ENCODE data around the gene SLC1A2. TPM values are rescaled to one million over a fixed set of nuclear protein-coding genes. Genes with fewer than 3 reads are reported as not detected.

SLC1A2 gene
- total RNA-seq, 5 donors from 2014 or later (not counting 1 experiment from before 2014, with no cell fraction given), result 0.07 to 0.19 (median 0.12) TPM

DNA sequence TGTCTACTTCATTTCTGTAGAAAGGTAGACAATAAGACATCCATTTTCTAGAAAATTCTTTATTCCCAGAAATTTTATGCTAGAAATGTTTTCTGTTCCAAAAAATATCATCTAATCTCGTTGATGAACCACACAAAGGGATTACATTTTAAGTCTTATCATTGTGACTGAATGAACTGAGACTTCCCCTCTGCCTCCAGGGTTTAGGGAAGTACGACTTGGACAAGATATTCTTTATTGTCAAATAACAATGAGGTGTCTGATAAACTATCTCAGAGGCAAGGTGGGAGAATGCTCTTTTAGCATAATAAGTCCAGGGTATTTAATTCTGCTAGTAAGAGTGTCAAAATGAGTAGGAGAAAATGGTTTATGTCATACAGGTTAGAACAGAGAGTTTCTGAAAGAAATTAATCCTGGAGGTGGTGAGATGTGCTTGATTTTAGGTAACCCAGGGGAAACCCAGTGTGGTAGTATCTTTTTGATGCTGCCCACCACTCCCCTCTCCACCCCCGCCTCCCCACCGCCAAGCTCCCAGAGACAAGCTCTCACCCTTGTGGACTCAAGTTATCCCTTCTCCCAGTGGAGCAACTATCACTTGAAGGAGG is 179.8 kb downstream of the SLC1A2 start:
- Mint-ChIP-seq H3K27ac (peak overlapping the region in 1 of 2 donors; percentile 24), H3K4me3 (no peak overlapping the region), H3K36me3 (peaks cover under 1% of the 10 kb centered on the region), H3K4me1 (peaks cover 64 to 86% (median 75%) of the 10 kb centered on the region in 3 donors), H3K27me3 (no peaks in the 10 kb centered on the region), H3K9me3 (peaks cover 4 to 10% (median 6%) of the 10 kb centered on the region in 3 donors)
- POLR2A ChIA-PET, result interaction anchor here (0.7 to 1.2 kb wide), 3 partner anchors 48 to 198 kb away, joined by 3 read pairs; no protein-coding TSS in a partner anchor
- Histone ChIP-seq H3K27ac (ENCODE audit: low read length) (no peak overlapping the region), H3K27me3 (replicated peaks in 1 of 2; ENCODE audit: control insufficient read depth in 2 of 2, extremely low read depth in 1 of 2, insufficient read depth in 2 of 2, low read length in 1 of 2) (no peaks in the 10 kb centered on the region), H3K36me3 (ENCODE audit: control insufficient read depth in 2 of 2, extremely low read depth in 1 of 2, insufficient read depth in 1 of 2, low read length in 1 of 2) (no peaks in the 10 kb centered on the region), H3K4me3 (ENCODE audit: control insufficient read depth in 1 of 2, extremely low read depth in 1 of 2, low read length in 1 of 2) (no peak overlapping the region), H3K9me3 (no peaks in the 10 kb centered on the region), H3K4me1 (ENCODE audit: control insufficient read depth in 1 of 2, extremely low read depth in 1 of 2, insufficient read depth in 2 of 2, low read length in 2 of 2) (peaks cover 22 to 37% of the 10 kb centered on the region in 2 experiments)
- DNase-seq, result no peak
- 67% methylated on average over 1 of the region's 4 CpGs for WGBS (ENCODE audit: insufficient coverage)
- no peak for ATAC-seq (replicated peaks in 1 of 4)
- CTCF ChIA-PET, result interaction anchor here (0.7 to 1.5 kb wide), 7 partner anchors 8 to 314 kb away, joined by 3 to 6 read pairs (median 3); no protein-coding TSS in a partner anchor

DNA sequence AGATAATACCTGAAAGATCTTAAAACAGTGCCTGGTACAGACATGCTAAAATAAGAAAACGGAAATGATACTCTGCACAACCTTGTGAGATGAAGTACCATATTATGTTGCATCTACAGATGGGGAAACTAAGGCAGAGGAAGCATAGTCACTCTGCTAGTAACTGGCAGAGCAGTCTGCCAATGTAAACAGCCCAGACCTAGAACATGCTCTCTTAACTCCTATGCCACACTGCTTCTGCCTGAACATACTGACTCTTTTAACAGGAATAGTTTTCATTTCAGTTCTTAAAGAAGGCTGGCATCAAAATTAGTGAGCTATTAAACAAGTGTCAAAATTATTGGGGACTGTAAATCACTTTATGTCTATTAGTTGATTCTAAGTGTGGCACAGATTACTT is 180.5 kb downstream of the SLC1A2 start:
- H3K36me3 Mint-ChIP-seq, result peaks cover 7% of the 10 kb centered on the region
- H3K27me3 ChIP-seq (replicated peaks in 1 of 2; ENCODE audit: control insufficient read depth in 2 of 2, extremely low read depth in 1 of 2, insufficient read depth in 2 of 2, low read length in 1 of 2), result no peaks in the 10 kb centered on the region
- 85% methylated on average over 1 of the region's 1 CpG for WGBS (ENCODE audit: insufficient coverage)
- H3K4me3 ChIP-seq (ENCODE audit: control insufficient read depth in 1 of 2, extremely low read depth in 1 of 2, low read length in 1 of 2), result no peak overlapping the region
- no peak for DNase-seq
- POLR2A ChIA-PET, result interaction anchor here (0.6 to 1.2 kb wide), 4 partner anchors 47 to 1167 kb away, joined by 3 to 4 read pairs (median 3); no protein-coding TSS in a partner anchor
- H3K27ac ChIP-seq (ENCODE audit: low read length), result no peak overlapping the region
- H3K4me3 Mint-ChIP-seq, result no peak overlapping the region
- peaks cover 71 to 86% (median 76%) of the 10 kb centered on the region in 3 donors for H3K4me1 Mint-ChIP-seq
- H3K9me3 ChIP-seq, result no peaks in the 10 kb centered on the region
- H3K27me3 Mint-ChIP-seq, result no peaks in the 10 kb centered on the region
- H3K36me3 ChIP-seq (ENCODE audit: control insufficient read depth in 2 of 2, extremely low read depth in 1 of 2, insufficient read depth in 1 of 2, low read length in 1 of 2), result no peaks in the 10 kb centered on the region
- H3K9me3 Mint-ChIP-seq, result peaks cover 6 to 13% (median 13%) of the 10 kb centered on the region in 3 donors
- H3K27ac Mint-ChIP-seq, result peak overlapping the region in 1 of 2 donors; percentile 10
- CTCF ChIA-PET, result interaction anchor here in 1 of 2 donors (0.8 to 1.5 kb wide), 5 partner anchors 8 to 313 kb away, joined by 3 to 6 read pairs (median 3); no protein-coding TSS in a partner anchor
- H3K4me1 ChIP-seq (ENCODE audit: control insufficient read depth in 1 of 2, extremely low read depth in 1 of 2, insufficient read depth in 2 of 2, low read length in 2 of 2), result peaks cover 22 to 37% of the 10 kb centered on the region in 2 experiments
- no peak for ATAC-seq (replicated peaks in 1 of 4)

DNA sequence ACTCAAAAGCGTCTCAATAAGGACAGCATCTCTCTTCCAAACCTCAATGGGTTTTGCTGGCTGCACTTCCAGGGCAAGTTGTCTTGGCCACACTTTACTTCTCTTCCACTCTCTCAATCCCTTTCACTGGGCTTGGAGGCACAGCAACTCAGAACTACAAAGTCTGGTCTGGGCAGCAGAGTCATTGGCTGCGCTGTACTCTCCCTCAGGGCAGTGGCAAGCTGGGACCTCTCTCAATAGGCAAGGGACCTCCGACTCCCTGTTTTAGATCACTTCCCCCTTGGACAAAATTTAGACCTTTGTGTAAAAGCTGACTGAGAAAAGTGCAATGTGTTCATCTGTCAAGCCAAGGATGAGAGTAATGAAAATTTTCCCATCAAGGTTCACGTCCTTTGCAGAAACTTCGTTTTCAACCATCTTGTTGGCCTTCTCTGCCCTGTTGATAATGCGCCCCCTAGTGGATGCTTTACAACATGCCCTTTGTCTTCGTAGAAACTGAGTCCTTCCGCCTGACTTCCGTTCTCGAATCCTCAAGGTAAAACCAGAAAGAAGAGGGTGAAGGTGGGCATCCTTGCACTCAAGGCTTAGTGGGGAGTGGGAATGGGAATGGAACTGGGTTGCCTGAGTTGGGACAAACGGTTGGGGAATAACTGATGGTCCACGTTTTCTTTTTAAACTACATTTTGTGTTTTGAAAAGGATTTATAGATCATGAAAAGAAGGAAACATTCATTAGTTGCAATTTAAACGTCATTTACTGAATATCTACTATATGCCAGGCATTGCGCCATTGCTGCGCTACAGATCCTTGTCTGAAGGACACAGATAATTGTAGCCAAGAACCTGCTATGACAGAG is 181.3 kb downstream of the SLC1A2 start:
- Histone ChIP-seq H3K4me1 (ENCODE audit: control insufficient read depth in 1 of 2, extremely low read depth in 1 of 2, insufficient read depth in 2 of 2, low read length in 2 of 2) (peaks cover 20 to 31% of the 10 kb centered on the region in 2 experiments), H3K27ac (ENCODE audit: low read length) (no peak overlapping the region), H3K27me3 (replicated peaks in 1 of 2; ENCODE audit: control insufficient read depth in 2 of 2, extremely low read depth in 1 of 2, insufficient read depth in 2 of 2, low read length in 1 of 2) (no peaks in the 10 kb centered on the region), H3K36me3 (ENCODE audit: control insufficient read depth in 2 of 2, extremely low read depth in 1 of 2, insufficient read depth in 1 of 2, low read length in 1 of 2) (no peaks in the 10 kb centered on the region), H3K9me3 (no peaks in the 10 kb centered on the region), H3K4me3 (ENCODE audit: control insufficient read depth in 1 of 2, extremely low read depth in 1 of 2, low read length in 1 of 2) (no peak overlapping the region)
- no peak for ATAC-seq (replicated peaks in 1 of 4)
- Mint-ChIP-seq H3K27me3 (no peaks in the 10 kb centered on the region), H3K27ac (peak overlapping the region; percentile 58 to 75), H3K4me3 (no peak overlapping the region), H3K36me3 (peaks cover 11% of the 10 kb centered on the region), H3K4me1 (peaks cover 76 to 84% (median 80%) of the 10 kb centered on the region in 3 donors), H3K9me3 (peaks cover 9 to 21% (median 15%) of the 10 kb centered on the region in 3 donors)
- peak in 30 of 35 experiments; percentile 17 to 83 (median 36) for DNase-seq
- ChIA-PET CTCF (interaction anchor here (0.7 to 2.8 kb wide), 9 partner anchors 8 to 311 kb away, joined by 3 to 40 read pairs (median 4); no protein-coding TSS in a partner anchor), POLR2A (interaction anchor here (1.0 to 3.0 kb wide), 2 partner anchors 8 to 72 kb away, joined by 3 to 42 read pairs; no protein-coding TSS in a partner anchor)
- 45% methylated on average over 9 of the region's 15 CpGs for WGBS (ENCODE audit: insufficient coverage)

DNA sequence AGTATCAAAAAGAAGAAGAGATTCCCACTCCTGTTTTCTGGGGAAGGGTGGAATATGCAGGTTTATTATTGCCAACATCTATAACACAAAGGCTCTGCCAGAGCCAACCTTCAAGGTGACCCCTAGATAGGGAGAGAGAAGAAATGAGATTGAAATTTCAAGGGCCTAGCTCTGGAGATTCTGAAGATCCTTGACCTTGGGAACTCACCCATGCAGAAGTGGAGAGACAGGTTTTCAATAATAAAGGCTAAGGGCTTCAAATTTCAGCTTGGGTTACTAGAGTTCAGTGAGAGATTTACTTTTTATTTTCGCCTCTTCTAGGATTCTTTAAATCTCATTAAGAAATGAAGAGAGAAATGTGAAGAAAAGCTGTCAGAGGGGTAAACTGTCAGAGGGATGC is 182.0 kb downstream of the SLC1A2 start:
- Mint-ChIP-seq H3K36me3 (peaks cover 17% of the 10 kb centered on the region), H3K27ac (peak overlapping the region; percentile 56 to 74), H3K4me1 (peaks cover 70 to 81% (median 74%) of the 10 kb centered on the region in 3 donors), H3K9me3 (peaks cover 9 to 26% (median 17%) of the 10 kb centered on the region in 3 donors), H3K4me3 (peak overlapping the region in 1 of 3 donors; percentile 53), H3K27me3 (no peaks in the 10 kb centered on the region)
- Histone ChIP-seq H3K27ac (ENCODE audit: low read length) (no peak overlapping the region), H3K4me1 (ENCODE audit: control insufficient read depth in 1 of 2, extremely low read depth in 1 of 2, insufficient read depth in 2 of 2, low read length in 2 of 2) (peaks cover 15 to 27% of the 10 kb centered on the region in 2 experiments), H3K27me3 (replicated peaks in 1 of 2; ENCODE audit: control insufficient read depth in 2 of 2, extremely low read depth in 1 of 2, insufficient read depth in 2 of 2, low read length in 1 of 2) (no peaks in the 10 kb centered on the region), H3K4me3 (ENCODE audit: control insufficient read depth in 1 of 2, extremely low read depth in 1 of 2, low read length in 1 of 2) (no peak overlapping the region), H3K9me3 (no peaks in the 10 kb centered on the region), H3K36me3 (ENCODE audit: control insufficient read depth in 2 of 2, extremely low read depth in 1 of 2, insufficient read depth in 1 of 2, low read length in 1 of 2) (peaks cover 0 to 3% of the 10 kb centered on the region in 2 donors)
- no CpG with 5 or more reads among the region's 1 CpG for WGBS (ENCODE audit: insufficient coverage)
- ChIA-PET POLR2A (interaction anchor here in 1 of 2 donors (3.0 kb wide), 1 partner anchor 9 kb away, joined by 42 read pairs; no protein-coding TSS in a partner anchor), CTCF (interaction anchor here (0.7 to 2.8 kb wide), 6 partner anchors 9 to 311 kb away, joined by 3 to 40 read pairs (median 4); no protein-coding TSS in a partner anchor)
- ATAC-seq (replicated peaks in 1 of 4) (no peak), DNase-seq (no peak)

DNA sequence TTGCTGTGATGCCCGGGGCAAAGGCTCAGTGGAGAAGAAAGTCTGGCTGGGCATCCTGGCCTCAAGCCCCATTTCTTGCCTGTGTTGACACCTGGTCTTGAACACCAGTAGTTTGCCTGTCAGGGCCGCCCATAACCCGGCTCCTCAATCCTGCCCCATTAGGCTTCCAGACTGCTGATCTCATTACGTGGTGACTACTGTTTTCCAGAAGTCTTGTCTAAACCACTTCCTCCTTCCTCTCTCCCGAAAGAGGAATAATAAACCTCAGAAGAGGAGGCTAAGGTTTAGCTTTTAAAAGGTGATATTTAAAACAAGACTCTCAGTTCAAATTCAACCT is 182.7 kb downstream of the SLC1A2 start:
- peak overlapping the region; percentile 56 to 74 for H3K27ac Mint-ChIP-seq
- ChIA-PET POLR2A (interaction anchor here in 1 of 2 donors (1.0 to 3.0 kb wide), 4 partner anchors 9 to 70 kb away, joined by 3 to 42 read pairs (median 6); no protein-coding TSS in a partner anchor), CTCF (interaction anchor here in 1 of 2 donors (0.6 to 2.8 kb wide), 8 partner anchors 9 to 988 kb away, joined by 3 to 40 read pairs (median 4); no protein-coding TSS in a partner anchor)
- no CpG with 5 or more reads among the region's 5 CpGs for WGBS (ENCODE audit: insufficient coverage)
- H3K27me3 ChIP-seq (replicated peaks in 1 of 2; ENCODE audit: control insufficient read depth in 2 of 2, extremely low read depth in 1 of 2, insufficient read depth in 2 of 2, low read length in 1 of 2), result no peaks in the 10 kb centered on the region
- DNase-seq (no peak), ATAC-seq (replicated peaks in 1 of 4) (no peak)
- H3K9me3 Mint-ChIP-seq, result peaks cover 9 to 26% (median 20%) of the 10 kb centered on the region in 3 donors
- H3K4me3 Mint-ChIP-seq, result peak overlapping the region in 1 of 3 donors; percentile 53
- no peaks in the 10 kb centered on the region for H3K9me3 ChIP-seq
- H3K36me3 ChIP-seq (ENCODE audit: control insufficient read depth in 2 of 2, extremely low read depth in 1 of 2, insufficient read depth in 1 of 2, low read length in 1 of 2), result peaks cover 0 to 6% of the 10 kb centered on the region in 2 donors
- peaks cover 66 to 78% (median 69%) of the 10 kb centered on the region in 3 donors for H3K4me1 Mint-ChIP-seq
- peaks cover 15 to 26% of the 10 kb centered on the region in 2 experiments for H3K4me1 ChIP-seq (ENCODE audit: control insufficient read depth in 1 of 2, extremely low read depth in 1 of 2, insufficient read depth in 2 of 2, low read length in 2 of 2)
- H3K36me3 Mint-ChIP-seq, result peaks cover 25% of the 10 kb centered on the region
- H3K27ac ChIP-seq (ENCODE audit: low read length), result peak overlapping the region; percentile 30
- no peaks in the 10 kb centered on the region for H3K27me3 Mint-ChIP-seq
- no peak overlapping the region for H3K4me3 ChIP-seq (ENCODE audit: control insufficient read depth in 1 of 2, extremely low read depth in 1 of 2, low read length in 1 of 2)

All from T-cell (primary cell).